H9 (cell line): Measurements from ENCODE around the gene XPO1. TPM values are rescaled to one million over a fixed set of nuclear protein-coding genes. Genes with fewer than 3 reads are reported as not detected.

ENCODE experiments used
- DNase-seq: peaks from one replicate; pipeline ENCODE4 v3.0.0-alpha.2; 2017
- H2AFZ ChIP-seq: one replicate; pipeline ENCODE4 v1.6.1; 2013; ENCODE audit warnings: mild to moderate bottlenecking, low read length, control low read depth, moderate library complexity
- H2AK5ac ChIP-seq: 2 replicates; pipeline ENCODE4 v1.6.1; 2013; ENCODE audit warnings: low read length, control low read depth, mixed read lengths; ENCODE audit not compliant: insufficient read length
- H2BK120ac ChIP-seq: one replicate; pipeline ENCODE4 v1.6.1; 2013; ENCODE audit warnings: low read depth, mild to moderate bottlenecking, low read length, control low read depth, inconsistent platforms; ENCODE audit not compliant: poor library complexity, severe bottlenecking
- H2BK12ac ChIP-seq: 2 replicates; pipeline ENCODE4 v1.6.1; 2013; ENCODE audit warnings: low read length, control low read depth, mixed read lengths, low read depth; ENCODE audit not compliant: insufficient read length
- H2BK15ac ChIP-seq: 2 replicates; pipeline ENCODE4 v1.6.1; 2013; ENCODE audit warnings: low read depth, low read length, control low read depth
- H2BK20ac ChIP-seq: one replicate; pipeline ENCODE4 v1.6.1; 2013; ENCODE audit warnings: low read depth, mild to moderate bottlenecking, low read length, control low read depth, inconsistent platforms; ENCODE audit not compliant: poor library complexity, severe bottlenecking
- H2BK5ac ChIP-seq: 2 replicates; pipeline ENCODE4 v1.6.1; 2013; ENCODE audit warnings: low read length, control low read depth, mixed read lengths; ENCODE audit not compliant: insufficient read length
- H3K14ac ChIP-seq: 2 replicates; pipeline ENCODE4 v1.6.1; 2013; ENCODE audit warnings: low read length, control low read depth; ENCODE audit not compliant: insufficient read depth
- H3K18ac ChIP-seq: 2 replicates; pipeline ENCODE4 v1.6.1; 2013; ENCODE audit warnings: low read depth, mild to moderate bottlenecking, mixed read lengths, low read length, control low read depth; ENCODE audit not compliant: insufficient read length
- H3K23ac ChIP-seq: 2 replicates; pipeline ENCODE4 v1.6.1; 2013; ENCODE audit warnings: low read length, control low read depth, mixed read lengths, low read depth; ENCODE audit not compliant: insufficient read length
- H3K23me2 ChIP-seq: 2 replicates; pipeline ENCODE4 v1.6.1; 2013; ENCODE audit warnings: low read depth, mild to moderate bottlenecking, mixed read lengths, low read length, control low read depth; ENCODE audit not compliant: insufficient read length, poor library complexity, severe bottlenecking
- H3K27ac ChIP-seq: 2 replicates; pipeline ENCODE4 v1.5.1; 2013; ENCODE audit warnings: low read length, control low read depth, mixed read lengths, low read depth; ENCODE audit not compliant: insufficient read length
- H3K27me3 ChIP-seq: 2 replicates; pipeline ENCODE4 v1.6.1; 2013; ENCODE audit warnings: low read length, control low read depth, inconsistent platforms; ENCODE audit not compliant: insufficient read depth
- H3K4ac ChIP-seq: 2 replicates; pipeline ENCODE4 v1.6.1; 2013; ENCODE audit warnings: low read depth, mild to moderate bottlenecking, control low read depth, inconsistent platforms, low read length, moderate library complexity
- H3K4me1 ChIP-seq: 2 replicates; pipeline ENCODE4 v1.6.1; 2013; ENCODE audit warnings: low read length, control low read depth, inconsistent platforms; ENCODE audit not compliant: insufficient read depth
- H3K4me2 ChIP-seq: 2 replicates; pipeline ENCODE4 v1.6.1; 2013; ENCODE audit warnings: low read length, control low read depth, mixed read lengths; ENCODE audit not compliant: insufficient read length, insufficient read depth
- H3K56ac ChIP-seq: 2 replicates; pipeline ENCODE4 v1.6.1; 2013; ENCODE audit warnings: low read depth, mild to moderate bottlenecking, mixed read lengths, low read length, control low read depth; ENCODE audit not compliant: insufficient read length
- H3K79me1 ChIP-seq: 2 replicates; pipeline ENCODE4 v1.6.1; 2013; ENCODE audit warnings: low read depth, mild to moderate bottlenecking, moderate library complexity, low read length, control low read depth, inconsistent platforms; ENCODE audit not compliant: insufficient read depth, poor library complexity, severe bottlenecking
- H3K79me2 ChIP-seq: 2 replicates; pipeline ENCODE4 v1.6.1; 2013; ENCODE audit warnings: low read length, control low read depth, inconsistent platforms; ENCODE audit not compliant: insufficient read depth
- H3K9ac ChIP-seq: 2 replicates; pipeline ENCODE4 v1.6.1; 2013; ENCODE audit warnings: low read length, control low read depth, mixed read lengths; ENCODE audit not compliant: insufficient read length; ENCODE audit errors: extremely low read depth
- H3K9me3 ChIP-seq: one replicate; pipeline ENCODE4 v1.6.1; 2013; ENCODE audit warnings: low read depth, low read length, inconsistent platforms; ENCODE audit not compliant: control insufficient read depth
- H3T11ph ChIP-seq: one replicate; pipeline ENCODE4 v1.6.1; 2013; ENCODE audit warnings: mild to moderate bottlenecking, low read length, control low read depth, inconsistent platforms
- H4K20me1 ChIP-seq: one replicate; pipeline ENCODE4 v1.6.1; 2013; ENCODE audit not compliant: control insufficient read depth, insufficient read length, insufficient read depth
- H4K5ac ChIP-seq: 2 replicates; pipeline ENCODE4 v1.6.1; 2013; ENCODE audit warnings: low read depth, mild to moderate bottlenecking, mixed read lengths, low read length, control low read depth; ENCODE audit not compliant: insufficient read length
- H4K8ac ChIP-seq: replicated peaks from 2 replicates; pipeline ENCODE4 v1.6.1; 2013; ENCODE audit warnings: low read length, control low read depth, mixed read lengths, low read depth; ENCODE audit not compliant: insufficient read length
- H4K91ac ChIP-seq: 2 replicates; pipeline ENCODE4 v1.6.1; 2013; ENCODE audit warnings: low read depth, mild to moderate bottlenecking, moderate library complexity, mixed read lengths, low read length, control low read depth; ENCODE audit not compliant: insufficient read length
- H3K27ac Mint-ChIP-seq, 3 experiments: 2 replicates in 2 of 3; 3 replicates in 1 of 3; pipeline ENCODE4 v1.8.0; 2020 to 2021; ENCODE audit warnings: mixed read lengths in 3 of 3, mild to moderate bottlenecking in 1 of 3, moderate library complexity in 1 of 3
- H3K27me3 Mint-ChIP-seq: 2 replicates; pipeline ENCODE4 v1.8.0; 2021; ENCODE audit warnings: low read depth, mild to moderate bottlenecking, moderate library complexity, mixed read lengths
- H3K36me3 Mint-ChIP-seq, 3 experiments: 2 replicates in 2 of 3; 3 replicates in 1 of 3; pipeline ENCODE4 v1.8.0; 2020 to 2021; ENCODE audit warnings: low read depth in 3 of 3, mixed read lengths in 3 of 3; ENCODE audit not compliant: insufficient read depth in 1 of 3
- H3K4me1 Mint-ChIP-seq, 2 experiments: 2 replicates each; pipeline ENCODE4 v1.8.0; 2020; ENCODE audit warnings: mixed read lengths in 2 of 2
- H3K4me3 Mint-ChIP-seq, 2 experiments: 2 replicates in 1 of 2; 3 replicates in 1 of 2; pipeline ENCODE4 v1.8.0; 2020 to 2021; ENCODE audit warnings: mild to moderate bottlenecking in 2 of 2, mixed read lengths in 2 of 2, moderate library complexity in 1 of 2
- H3K9me3 Mint-ChIP-seq, 2 experiments: 2 replicates in 1 of 2; 3 replicates in 1 of 2; pipeline ENCODE4 v1.8.0; 2020; ENCODE audit warnings: mild to moderate bottlenecking in 2 of 2, mixed read lengths in 2 of 2, moderate library complexity in 1 of 2
- WGBS: extraction: QIAGEN DNeasy Blood & Tissue Kit; methylation state at CpG from one replicate; pipeline ENCODE4 v1.1.7; 2013; ENCODE audit warnings: missing lambda C conversion rate, low lambda C conversion rate, mixed read lengths; ENCODE audit not compliant: insufficient read length; ENCODE audit errors: extremely low coverage; 5-methylcytosine and 5-hydroxymethylcytosine counted together
- total RNA-seq: library from RNA; stranded (reverse); gene quantifications from 2 replicates; pipeline ENCODE4 v1.2.1, GENCODE V29; 2021
- TF ChIP-seq, protein P1 (sequence below): fragments of 200-600 bp; sonication (generic); conservative IDR thresholded peaks from 3 replicates; pipeline ENCODE4 v1.8.0; 2021; ENCODE audit warnings: antibody characterized with exemption, mild to moderate bottlenecking

The XPO1 gene
- total RNA-seq, 1 experiment from 2014 or later: 320 TPM

GRCh38 chr2:61465045-61465444 lies 73.1 kb downstream of the XPO1 start:
- DNase-seq: no peak
- Histone ChIP-seq H3K23ac (no peak overlapping the region), H2AK5ac (no peak overlapping the region), H3K79me2 (peaks cover 64% of the 10 kb centered on the region), H2BK120ac (no peak overlapping the region), H3K14ac (no peak overlapping the region), H3K79me1 (peaks cover 2% of the 10 kb centered on the region), H2BK20ac (no peak overlapping the region), H4K8ac (no peak overlapping the region), H3K27me3 (no peaks in the 10 kb centered on the region), H2BK12ac (no peak overlapping the region), H3K4ac (no peak overlapping the region), H3K4me1 (no peaks in the 10 kb centered on the region; the same call in 1 of the 2 replicates), H4K20me1 (no peaks in the 10 kb centered on the region), H4K91ac (no peak overlapping the region), H3K23me2 (no peaks in the 10 kb centered on the region), H3T11ph (no peak overlapping the region), H3K9ac (no peak overlapping the region), H2BK5ac (no peak overlapping the region), H3K18ac (no peak overlapping the region), H2AFZ (no peak overlapping the region), H3K4me2 (no peak overlapping the region), H4K5ac (no peak overlapping the region), H3K56ac (no peak overlapping the region), H2BK15ac (no peak overlapping the region), H3K27ac (no peak overlapping the region), H3K9me3 (no peaks in the 10 kb centered on the region)
- no CpG with 5 or more reads among the region's 3 CpGs for WGBS
- peaks cover 5 to 24% (median 14%) of the 10 kb centered on the region in 3 experiments; a peak in 6 of 7 replicates for H3K36me3 Mint-ChIP-seq
- H3K27me3 Mint-ChIP-seq: no peaks in the 10 kb centered on the region
- H3K27ac Mint-ChIP-seq: peak overlapping the region in 1 of 3 experiments; percentile 87; a peak in 3 of 7 replicates
- H3K4me3 Mint-ChIP-seq: no peak overlapping the region; a peak in 1 of 5 replicates
- H3K9me3 Mint-ChIP-seq: no peaks in the 10 kb centered on the region; a peak in 1 of 5 replicates
- TF ChIP-seq, protein P1, sequence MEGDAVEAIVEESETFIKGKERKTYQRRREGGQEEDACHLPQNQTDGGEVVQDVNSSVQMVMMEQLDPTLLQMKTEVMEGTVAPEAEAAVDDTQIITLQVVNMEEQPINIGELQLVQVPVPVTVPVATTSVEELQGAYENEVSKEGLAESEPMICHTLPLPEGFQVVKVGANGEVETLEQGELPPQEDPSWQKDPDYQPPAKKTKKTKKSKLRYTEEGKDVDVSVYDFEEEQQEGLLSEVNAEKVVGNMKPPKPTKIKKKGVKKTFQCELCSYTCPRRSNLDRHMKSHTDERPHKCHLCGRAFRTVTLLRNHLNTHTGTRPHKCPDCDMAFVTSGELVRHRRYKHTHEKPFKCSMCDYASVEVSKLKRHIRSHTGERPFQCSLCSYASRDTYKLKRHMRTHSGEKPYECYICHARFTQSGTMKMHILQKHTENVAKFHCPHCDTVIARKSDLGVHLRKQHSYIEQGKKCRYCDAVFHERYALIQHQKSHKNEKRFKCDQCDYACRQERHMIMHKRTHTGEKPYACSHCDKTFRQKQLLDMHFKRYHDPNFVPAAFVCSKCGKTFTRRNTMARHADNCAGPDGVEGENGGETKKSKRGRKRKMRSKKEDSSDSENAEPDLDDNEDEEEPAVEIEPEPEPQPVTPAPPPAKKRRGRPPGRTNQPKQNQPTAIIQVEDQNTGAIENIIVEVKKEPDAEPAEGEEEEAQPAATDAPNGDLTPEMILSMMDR: no peak
- peaks cover 33 to 35% of the 10 kb centered on the region in 2 experiments for H3K4me1 Mint-ChIP-seq
